Neural cell (in vitro differentiated cells): ENCODE data around the gene U2SURP. TPM values are rescaled to one million over a fixed set of nuclear protein-coding genes. Genes with fewer than 3 reads are reported as not detected.
"Not testable (repeated sequence)": the region's sequence is repeated elsewhere in the genome, so short reads cannot be mapped to it uniquely, and the experiment has no call there.

Source experiments
- H2AFZ ChIP-seq: fragments of 200-600, 300-800 bp; sonication (generic), shearing (Covaris generic); 2 replicates; pipeline ENCODE4 v1.6.0; 2014; ENCODE audit warnings: low read depth, mild to moderate bottlenecking, antibody characterized with exemption, low read length, moderate library complexity
- H3F3A ChIP-seq: fragments of 200-600 bp; shearing (Covaris generic); 2 replicates; pipeline ENCODE4 v1.6.1; 2016; ENCODE audit warnings: mild to moderate bottlenecking, moderate library complexity, mixed read lengths, antibody characterized with exemption, low read length; ENCODE audit not compliant: insufficient read depth, poor library complexity, severe bottlenecking
- H3K27ac ChIP-seq: fragments of 200-600, 300-800 bp; sonication (generic), shearing (Covaris generic); 2 replicates; pipeline ENCODE4 v1.5.1; 2014; ENCODE audit warnings: mild to moderate bottlenecking, low read length, moderate library complexity
- H3K27me3 ChIP-seq: fragments of 300-800, 200-600 bp; sonication (generic), shearing (Covaris generic); 2 replicates; pipeline ENCODE4 v1.6.0; 2014; ENCODE audit warnings: mild to moderate bottlenecking, low read depth, low read length, moderate library complexity; ENCODE audit not compliant: insufficient read depth
- H3K36me3 ChIP-seq: fragments of 300-800, 200-600 bp; sonication (generic), shearing (Covaris generic); 2 replicates; pipeline ENCODE4 v1.5.1; 2014; ENCODE audit warnings: mild to moderate bottlenecking, antibody characterized with exemption, low read length, moderate library complexity; ENCODE audit not compliant: insufficient read depth
- H3K4me2 ChIP-seq: fragments of 300-800, 200-600 bp; sonication (generic), shearing (Covaris generic); 2 replicates; pipeline ENCODE4 v1.6.0; 2014; ENCODE audit warnings: mild to moderate bottlenecking, low read length
- H3K4me3 ChIP-seq: fragments of 300-800, 200-600 bp; sonication (generic), shearing (Covaris generic); 2 replicates; pipeline ENCODE4 v1.5.1; 2014; ENCODE audit warnings: mild to moderate bottlenecking, low read length, moderate library complexity
- H3K79me2 ChIP-seq: fragments of 200-600 bp; shearing (Covaris generic); replicated peaks from 2 replicates; pipeline ENCODE4 v1.6.0; 2014; ENCODE audit warnings: mild to moderate bottlenecking, low read length, moderate library complexity; ENCODE audit not compliant: insufficient read depth
- H3K9ac ChIP-seq: fragments of 300-800, 200-600 bp; sonication (generic), shearing (Covaris generic); 2 replicates; pipeline ENCODE4 v1.6.1; 2016; ENCODE audit warnings: mild to moderate bottlenecking, low read length, mixed read lengths
- H3K9me2 ChIP-seq: fragments of 200-600 bp; shearing (Covaris generic); 2 replicates; pipeline ENCODE4 v1.6.1; 2016; ENCODE audit warnings: mild to moderate bottlenecking, low read length, mixed read lengths; ENCODE audit not compliant: insufficient read depth
- H3K9me3 ChIP-seq: fragments of 200-600, 300-800 bp; sonication (generic), shearing (Covaris generic); 2 replicates; pipeline ENCODE4 v1.6.1; 2016; ENCODE audit warnings: mild to moderate bottlenecking, mixed run types, low read length, moderate library complexity, mixed read lengths
- H4K20me1 ChIP-seq: fragments of 200-600 bp; shearing (Covaris generic); 2 replicates; pipeline ENCODE4 v1.6.1; 2016; ENCODE audit warnings: mild to moderate bottlenecking, mixed run types; ENCODE audit not compliant: insufficient read depth
- EP300 ChIP-seq: fragments of 450-650 bp; conservative IDR thresholded peaks from 2 replicates; pipeline ENCODE4 v1.6.1; 2014; ENCODE audit warnings: antibody characterized with exemption, mild to moderate bottlenecking, moderate library complexity; ENCODE audit not compliant: poor library complexity, severe bottlenecking
- EZH2 ChIP-seq: fragments of 200-600, 300-800 bp; shearing (Covaris generic), sonication (generic); IDR thresholded peaks from 2 replicates; pipeline ENCODE4 v1.6.1; 2014; ENCODE audit warnings: antibody characterized with exemption, low read length, borderline replicate concordance, mild to moderate bottlenecking; ENCODE audit not compliant: insufficient read depth, poor library complexity, severe bottlenecking
- POLR2AphosphoS5 ChIP-seq: IDR thresholded peaks from 2 replicates; pipeline ENCODE4 v1.6.1; 2012
- RAD21 ChIP-seq: fragments of 450-650 bp; conservative IDR thresholded peaks from 2 replicates; pipeline ENCODE4 v1.6.1; 2014; ENCODE audit warnings: antibody characterized with exemption, mild to moderate bottlenecking, moderate library complexity
- TAF1 ChIP-seq: IDR thresholded peaks from 2 replicates; pipeline ENCODE4 v1.6.1; 2012; ENCODE audit warnings: low read depth
- polyA plus RNA-seq: library from polyadenylated mRNA; depleted of rRNA; stranded (reverse); fragments of >200 nt; gene quantifications from 2 replicates; pipeline ENCODE4 v1.2.3, GENCODE V29; 2014
- TF ChIP-seq, protein P1 (sequence below): fragments of 450-650 bp; IDR thresholded peaks from 2 replicates; pipeline ENCODE4 v1.5.1; 2014; ENCODE audit warnings: antibody characterized with exemption, mild to moderate bottlenecking, moderate library complexity; ENCODE audit not compliant: poor library complexity, severe bottlenecking
- TF ChIP-seq, protein P2 (sequence below): IDR thresholded peaks from 2 replicates; pipeline ENCODE4 v1.6.1; 2012; ENCODE audit warnings: borderline replicate concordance

Gene U2SURP
- polyA plus RNA-seq, 1 donor from 2014 or later, result 159 TPM

DNA sequence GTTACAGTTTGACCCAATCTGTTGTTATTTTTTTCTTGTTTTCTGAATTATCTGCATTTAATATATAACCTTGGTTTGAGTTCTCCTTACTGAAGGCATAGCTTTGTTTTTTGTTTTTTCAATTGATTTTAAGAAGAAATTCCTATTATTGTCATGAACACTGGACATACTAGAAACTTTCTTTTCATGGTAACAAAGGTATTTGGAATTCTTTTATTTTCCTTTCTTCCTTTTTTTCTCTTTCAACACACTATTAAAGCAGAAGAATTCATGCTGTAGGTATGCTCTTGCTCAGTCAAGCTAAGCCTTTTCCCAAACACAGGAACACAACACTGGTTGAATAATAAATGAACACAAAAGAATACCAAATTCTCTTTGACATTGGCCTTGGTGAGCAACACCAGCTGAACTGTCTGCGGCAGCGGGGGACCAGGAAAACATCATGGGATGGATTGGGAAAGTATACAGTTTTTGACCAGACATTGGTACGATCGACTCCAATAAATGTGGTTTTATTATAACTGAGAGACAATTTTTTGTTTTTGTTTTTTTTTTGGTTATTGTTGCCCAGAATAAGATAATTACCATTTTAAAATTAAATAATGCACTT, 23.1 kb downstream of the U2SURP start:
- Histone ChIP-seq H2AFZ (no peak overlapping the region), H3K36me3 (peaks cover 17% of the 10 kb centered on the region), H3K27ac (no peak overlapping the region), H3K9me2 (no peaks in the 10 kb centered on the region), H4K20me1 (no peaks in the 10 kb centered on the region), H3K4me3 (no peak overlapping the region), H3K9ac (no peak overlapping the region), H3F3A (no peaks in the 10 kb centered on the region), H3K4me2 (no peak overlapping the region), H3K27me3 (no peaks in the 10 kb centered on the region), H3K9me3 (no peaks in the 10 kb centered on the region), H3K79me2 (no peaks in the 10 kb centered on the region)
- TF ChIP-seq TAF1 (no peak), RAD21 (no peak)

DNA sequence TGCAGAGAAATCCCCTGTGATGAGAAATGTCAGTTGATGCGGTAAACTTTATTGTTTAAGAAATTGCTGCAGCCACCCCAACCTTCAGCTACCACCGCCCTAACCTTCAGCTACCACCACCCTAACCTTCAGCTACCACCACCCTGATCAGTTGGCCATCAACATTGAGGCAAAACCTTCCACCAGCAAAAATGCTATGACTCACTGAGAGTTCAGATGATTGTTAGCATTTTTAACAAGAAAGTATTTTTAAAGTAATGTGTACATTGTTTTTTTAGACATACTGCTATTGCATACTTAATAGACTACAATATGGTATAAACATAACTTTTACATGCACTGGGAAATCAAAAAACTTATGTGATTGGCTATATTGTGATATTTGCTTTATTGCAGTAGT, 30.0 kb downstream of the U2SURP start:
- Histone ChIP-seq H4K20me1 (no peaks in the 10 kb centered on the region), H3K36me3 (peaks cover 14% of the 10 kb centered on the region), H3K4me2 (no peak overlapping the region), H2AFZ (no peak overlapping the region), H3K9me2 (no peaks in the 10 kb centered on the region), H3K9me3 (no peaks in the 10 kb centered on the region), H3F3A (no peaks in the 10 kb centered on the region), H3K79me2 (no peaks in the 10 kb centered on the region), H3K27ac (no peak overlapping the region), H3K9ac (no peak overlapping the region), H3K4me3 (no peak overlapping the region), H3K27me3 (no peaks in the 10 kb centered on the region)
- no peak for TF ChIP-seq POLR2AphosphoS5
- TF ChIP-seq, protein P1, sequence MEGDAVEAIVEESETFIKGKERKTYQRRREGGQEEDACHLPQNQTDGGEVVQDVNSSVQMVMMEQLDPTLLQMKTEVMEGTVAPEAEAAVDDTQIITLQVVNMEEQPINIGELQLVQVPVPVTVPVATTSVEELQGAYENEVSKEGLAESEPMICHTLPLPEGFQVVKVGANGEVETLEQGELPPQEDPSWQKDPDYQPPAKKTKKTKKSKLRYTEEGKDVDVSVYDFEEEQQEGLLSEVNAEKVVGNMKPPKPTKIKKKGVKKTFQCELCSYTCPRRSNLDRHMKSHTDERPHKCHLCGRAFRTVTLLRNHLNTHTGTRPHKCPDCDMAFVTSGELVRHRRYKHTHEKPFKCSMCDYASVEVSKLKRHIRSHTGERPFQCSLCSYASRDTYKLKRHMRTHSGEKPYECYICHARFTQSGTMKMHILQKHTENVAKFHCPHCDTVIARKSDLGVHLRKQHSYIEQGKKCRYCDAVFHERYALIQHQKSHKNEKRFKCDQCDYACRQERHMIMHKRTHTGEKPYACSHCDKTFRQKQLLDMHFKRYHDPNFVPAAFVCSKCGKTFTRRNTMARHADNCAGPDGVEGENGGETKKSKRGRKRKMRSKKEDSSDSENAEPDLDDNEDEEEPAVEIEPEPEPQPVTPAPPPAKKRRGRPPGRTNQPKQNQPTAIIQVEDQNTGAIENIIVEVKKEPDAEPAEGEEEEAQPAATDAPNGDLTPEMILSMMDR, result no peak
- TF ChIP-seq, protein P2, sequence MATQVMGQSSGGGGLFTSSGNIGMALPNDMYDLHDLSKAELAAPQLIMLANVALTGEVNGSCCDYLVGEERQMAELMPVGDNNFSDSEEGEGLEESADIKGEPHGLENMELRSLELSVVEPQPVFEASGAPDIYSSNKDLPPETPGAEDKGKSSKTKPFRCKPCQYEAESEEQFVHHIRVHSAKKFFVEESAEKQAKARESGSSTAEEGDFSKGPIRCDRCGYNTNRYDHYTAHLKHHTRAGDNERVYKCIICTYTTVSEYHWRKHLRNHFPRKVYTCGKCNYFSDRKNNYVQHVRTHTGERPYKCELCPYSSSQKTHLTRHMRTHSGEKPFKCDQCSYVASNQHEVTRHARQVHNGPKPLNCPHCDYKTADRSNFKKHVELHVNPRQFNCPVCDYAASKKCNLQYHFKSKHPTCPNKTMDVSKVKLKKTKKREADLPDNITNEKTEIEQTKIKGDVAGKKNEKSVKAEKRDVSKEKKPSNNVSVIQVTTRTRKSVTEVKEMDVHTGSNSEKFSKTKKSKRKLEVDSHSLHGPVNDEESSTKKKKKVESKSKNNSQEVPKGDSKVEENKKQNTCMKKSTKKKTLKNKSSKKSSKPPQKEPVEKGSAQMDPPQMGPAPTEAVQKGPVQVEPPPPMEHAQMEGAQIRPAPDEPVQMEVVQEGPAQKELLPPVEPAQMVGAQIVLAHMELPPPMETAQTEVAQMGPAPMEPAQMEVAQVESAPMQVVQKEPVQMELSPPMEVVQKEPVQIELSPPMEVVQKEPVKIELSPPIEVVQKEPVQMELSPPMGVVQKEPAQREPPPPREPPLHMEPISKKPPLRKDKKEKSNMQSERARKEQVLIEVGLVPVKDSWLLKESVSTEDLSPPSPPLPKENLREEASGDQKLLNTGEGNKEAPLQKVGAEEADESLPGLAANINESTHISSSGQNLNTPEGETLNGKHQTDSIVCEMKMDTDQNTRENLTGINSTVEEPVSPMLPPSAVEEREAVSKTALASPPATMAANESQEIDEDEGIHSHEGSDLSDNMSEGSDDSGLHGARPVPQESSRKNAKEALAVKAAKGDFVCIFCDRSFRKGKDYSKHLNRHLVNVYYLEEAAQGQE, result no peak
- no peak for TF ChIP-seq EZH2
- TF ChIP-seq EP300, result no peak

DNA sequence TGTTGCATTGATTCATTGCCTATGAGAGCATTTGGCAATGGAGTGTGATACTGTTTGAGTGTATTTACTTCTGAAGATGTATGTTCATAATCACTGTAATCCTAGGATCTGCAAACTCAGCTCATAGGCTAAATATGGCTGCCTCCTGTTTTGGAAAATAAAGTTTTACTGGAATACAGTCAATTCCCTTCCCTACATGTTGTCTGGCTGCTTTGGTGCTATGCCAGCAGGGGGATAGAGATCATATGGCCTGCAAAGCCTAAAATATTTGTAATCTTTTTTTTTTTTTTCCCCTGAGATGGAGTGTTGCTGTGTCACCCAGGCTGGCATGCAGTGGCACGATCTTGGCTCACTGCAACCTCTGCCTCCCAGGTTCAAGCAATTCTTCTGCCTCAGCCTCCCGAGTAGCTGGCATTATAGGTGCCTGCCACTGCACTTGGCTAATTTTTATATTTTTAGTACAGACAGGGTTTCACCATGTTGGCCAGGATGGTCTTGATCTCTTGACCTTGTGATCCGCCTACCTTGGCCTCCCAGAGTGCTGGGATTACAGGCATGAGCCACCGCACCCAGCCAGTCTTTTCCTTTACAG, 30.5 kb downstream of the U2SURP start:
- H3K9me2 ChIP-seq, H3K4me3 ChIP-seq, H3K27ac ChIP-seq, H3K9ac ChIP-seq, H4K20me1 ChIP-seq, H3K27me3 ChIP-seq, H3K79me2 ChIP-seq, H2AFZ ChIP-seq, H3K9me3 ChIP-seq, H3F3A ChIP-seq, H3K4me2 ChIP-seq: not testable (repeated sequence)
- peaks cover 14% of the 10 kb centered on the region for H3K36me3 ChIP-seq
